Glomerular visceral epithelial cell (primary cell): ENCODE results near the gene HPCA.

Experiments
- DNase-seq: peaks from one replicate; pipeline ENCODE4 v3.0.0-alpha.2; 2016; ENCODE audit errors: extremely low spot score

The HPCA gene

DNA sequence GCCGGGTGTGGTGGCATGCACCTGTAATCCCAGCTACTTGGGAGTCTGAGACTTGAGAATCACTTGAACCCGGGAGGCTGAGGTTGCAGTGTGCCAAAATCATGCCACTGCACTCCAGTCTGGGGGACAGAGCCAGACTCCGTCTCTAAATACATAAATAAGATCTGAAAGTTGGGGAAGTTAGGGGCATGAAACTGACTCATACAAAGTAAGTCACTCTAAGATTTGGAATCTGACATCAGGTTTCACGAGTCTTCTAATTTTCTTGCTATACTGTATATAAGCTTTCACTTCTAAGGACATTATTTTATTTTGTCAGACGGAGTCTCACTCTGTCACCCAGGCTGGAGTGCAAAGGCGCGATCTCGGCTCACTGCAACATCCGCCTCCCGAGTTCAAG lies 48.2 kb downstream of the HPCA start:
- DNase-seq: no peak

DNA sequence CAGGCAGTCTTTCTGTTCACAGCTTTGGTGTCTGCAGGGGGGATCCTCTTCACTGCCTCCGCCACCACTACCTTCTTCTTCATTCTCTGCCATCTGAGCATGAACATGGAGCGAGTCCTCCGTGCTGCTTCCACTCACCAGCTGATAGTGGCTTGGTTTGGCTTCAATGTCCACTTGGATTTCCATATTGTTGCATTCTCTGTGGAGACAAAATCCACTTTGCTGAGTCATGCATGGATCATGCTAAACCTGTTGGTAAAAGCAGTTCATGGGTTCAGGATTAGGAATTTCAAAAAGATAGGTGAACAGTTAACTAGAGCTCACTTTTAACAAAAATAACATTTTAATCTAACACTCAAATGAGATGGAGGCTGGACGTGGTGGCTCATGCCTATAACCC lies 50.8 kb downstream of the HPCA start:
- no peak for DNase-seq

DNA sequence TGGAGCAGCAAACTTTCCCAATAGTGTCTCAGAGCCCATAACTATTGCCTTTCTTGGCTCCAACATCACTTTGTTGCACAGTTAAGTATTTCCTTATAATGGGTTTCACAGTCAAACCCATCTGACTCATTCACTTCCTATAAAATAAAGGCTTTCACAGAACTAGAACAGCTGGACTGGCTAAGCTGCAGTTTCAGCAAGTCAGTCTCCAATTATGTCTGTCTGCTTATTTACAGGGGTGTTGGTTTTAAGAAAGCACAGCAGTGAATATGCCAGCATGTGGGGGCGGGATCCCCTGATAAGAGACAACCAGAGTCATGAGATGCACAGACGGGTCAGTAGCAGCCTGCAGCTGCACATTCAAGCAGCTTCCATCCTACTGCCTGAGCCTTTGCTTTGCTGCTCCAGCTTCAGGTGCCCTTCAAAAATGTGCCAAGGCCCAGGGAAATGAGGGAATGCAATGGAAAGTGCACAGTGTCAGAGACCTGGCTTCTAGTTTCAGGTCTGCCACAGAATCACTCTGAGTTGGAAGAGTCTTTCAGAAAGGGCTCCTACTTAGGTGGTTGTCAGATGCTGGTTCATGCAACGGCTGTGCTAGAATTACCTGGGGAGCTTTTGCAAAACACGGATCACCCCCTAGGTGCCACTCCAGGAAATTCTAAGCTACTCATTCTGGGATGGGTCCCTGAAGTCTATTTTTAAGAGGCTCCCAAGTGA lies 53.5 kb downstream of the HPCA start:
- peak; percentile 20 for DNase-seq

DNA sequence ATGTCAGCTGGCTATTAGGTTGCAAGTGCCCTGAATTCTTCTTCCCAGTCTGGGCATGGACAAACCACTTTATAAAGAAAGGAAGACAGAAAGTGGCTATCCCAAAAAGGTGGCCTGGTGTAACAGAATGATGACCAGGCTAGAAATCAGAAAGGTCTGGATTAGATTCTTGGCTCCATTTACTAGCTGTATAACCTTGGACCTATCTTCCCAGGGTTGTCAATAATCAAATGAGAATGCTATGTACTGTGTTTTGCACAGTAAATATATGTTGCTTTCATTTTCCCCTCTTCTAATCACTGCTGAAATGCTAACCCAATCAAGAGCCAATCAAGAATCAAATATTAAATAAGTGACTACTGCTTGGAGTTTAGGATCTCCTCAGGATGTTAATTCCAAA lies 57.9 kb downstream of the HPCA start:
- no peak for DNase-seq
